Dermis blood vessel endothelial cell (primary cell): ENCODE measurements around the gene SART3. TPM values are rescaled to one million over a fixed set of nuclear protein-coding genes. Genes with fewer than 3 reads are reported as not detected.
"Not testable (repeated sequence)": the region's sequence is repeated elsewhere in the genome, so short reads cannot be mapped to it uniquely, and the experiment has no call there.

ENCODE experiments used
- DNase-seq: peaks from one replicate; pipeline ENCODE4 v3.0.0; 2010
- total RNA-seq: library from RNA; depleted of rRNA; stranded (reverse); fragments of >200 nt; gene quantifications from 2 replicates; pipeline ENCODE4 v1.2.3, GENCODE V29; 2014

Gene SART3
- total RNA-seq, 1 donor from 2014 or later, result 76.7 TPM

- DNase-seq, result peak; percentile 92
Observed at GRCh38 chr12:108563136-108563803, 2.3 kb upstream of the SART3 start.

GRCh38 chr12:108562348-108563135 lies 1.6 kb upstream of the SART3 start, which contains the start of gene ISCU:
ISCU (plus strand) TSS chr12:108562596; CDS start chr12:108562623, 27 bp downstream.
- DNase-seq, result peak; percentile 98

- no peak for DNase-seq
Observed at GRCh38 chr12:108561852-108562347, 927 bp upstream of the SART3 start.

GRCh38 chr12:108560321-108560721 lies 652 bp downstream of the SART3 start:
- DNase-seq, result peak; percentile 34

GRCh38 chr12:108559748-108560147 lies 1.2 kb downstream of the SART3 start:
- no peak for DNase-seq

GRCh38 chr12:108559007-108559655 lies 1.8 kb downstream of the SART3 start:
- no peak for DNase-seq

GRCh38 chr12:108555383-108555782 lies 5.6 kb downstream of the SART3 start:
- DNase-seq, result not testable (repeated sequence)

- DNase-seq, result no peak
Observed at GRCh38 chr12:108553799-108554198, 7.2 kb downstream of the SART3 start.

GRCh38 chr12:108551535-108551934 lies 9.4 kb downstream of the SART3 start:
- no peak for DNase-seq

GRCh38 chr12:108548954-108549521 lies 11.9 kb downstream of the SART3 start:
- no peak for DNase-seq

- DNase-seq, result no peak
Observed at GRCh38 chr12:108547686-108548085, 13.3 kb downstream of the SART3 start.

GRCh38 chr12:108543652-108544051 lies 17.3 kb downstream of the SART3 start:
- no peak for DNase-seq

GRCh38 chr12:108542320-108542719 lies 18.7 kb downstream of the SART3 start:
- DNase-seq, result no peak

- DNase-seq, result no peak
Observed at GRCh38 chr12:108538616-108539195, 22.3 kb downstream of the SART3 start.

GRCh38 chr12:108538146-108538545 lies 22.8 kb downstream of the SART3 start:
- DNase-seq, result no peak

- DNase-seq, result no peak
Observed at GRCh38 chr12:108531929-108532848, 28.8 kb downstream of the SART3 start.

GRCh38 chr12:108530161-108530560 lies 30.8 kb downstream of the SART3 start:
- no peak for DNase-seq

- DNase-seq, result no peak
Observed at GRCh38 chr12:108527166-108527496, 33.8 kb downstream of the SART3 start.

GRCh38 chr12:108526482-108527165 lies 34.3 kb downstream of the SART3 start:
- DNase-seq, result no peak

- DNase-seq, result no peak
Observed at GRCh38 chr12:108525681-108526080, 35.3 kb downstream of the SART3 start.

GRCh38 chr12:108523365-108523764 lies 37.6 kb downstream of the SART3 start:
- DNase-seq, result no peak
